Stimulated activated CD8-positive, alpha-beta memory T cell treated with anti-CD3 and anti-CD28 coated beads, Interleukin-12 subunit alpha, Interleukin-12 subunit beta, amount 100 ng/mL, for 4 hours (primary cell): ENCODE results near the gene TRAPPC3L.

Experiments used
- DNase-seq: peaks from one replicate; pipeline ENCODE4 v3.0.0-alpha.2; 2020; ENCODE audit warnings: low read depth

The TRAPPC3L gene

DNA sequence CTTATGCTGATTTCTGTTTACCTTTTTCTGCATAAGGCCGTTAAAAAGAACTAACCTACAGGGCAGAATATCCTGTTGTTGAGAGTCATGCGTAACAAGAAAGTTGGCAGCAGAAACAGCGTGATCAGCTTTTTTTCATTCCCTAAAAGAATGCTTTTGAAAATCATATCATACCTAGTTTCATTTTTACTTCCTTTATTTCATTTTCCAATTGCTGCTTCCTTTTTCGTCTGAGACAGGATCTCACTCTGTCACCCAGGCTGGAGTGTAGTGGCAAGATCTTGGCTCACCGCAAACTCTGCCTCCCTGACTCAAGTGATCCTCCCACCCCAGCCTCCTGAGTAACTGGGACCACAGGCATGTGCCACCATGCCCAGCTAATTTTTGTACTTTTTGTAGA, 80.2 kb downstream of the TRAPPC3L start:
- DNase-seq, result no peak

DNA sequence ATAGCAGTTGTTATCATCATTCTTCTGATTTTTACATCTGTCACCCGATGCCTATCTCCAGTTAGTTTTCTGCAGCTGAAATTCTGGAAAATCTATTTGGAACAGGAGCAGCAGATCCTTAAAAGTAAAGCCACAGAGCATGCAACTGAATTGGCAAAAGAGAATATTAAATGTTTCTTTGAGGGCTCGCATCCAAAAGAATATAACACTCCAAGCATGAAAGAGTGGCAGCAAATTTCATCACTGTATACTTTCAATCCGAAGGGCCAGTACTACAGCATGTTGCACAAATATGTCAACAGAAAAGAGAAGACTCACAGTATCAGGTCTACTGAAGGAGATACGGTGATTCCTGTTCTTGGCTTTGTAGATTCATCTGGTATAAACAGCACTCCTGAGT, 82.2 kb downstream of the TRAPPC3L start:
- no peak for DNase-seq

- DNase-seq, result peak; percentile 44
These were observed 83.3 kb downstream of the TRAPPC3L start for GRCh38 chr6:116461932-116462885.

DNA sequence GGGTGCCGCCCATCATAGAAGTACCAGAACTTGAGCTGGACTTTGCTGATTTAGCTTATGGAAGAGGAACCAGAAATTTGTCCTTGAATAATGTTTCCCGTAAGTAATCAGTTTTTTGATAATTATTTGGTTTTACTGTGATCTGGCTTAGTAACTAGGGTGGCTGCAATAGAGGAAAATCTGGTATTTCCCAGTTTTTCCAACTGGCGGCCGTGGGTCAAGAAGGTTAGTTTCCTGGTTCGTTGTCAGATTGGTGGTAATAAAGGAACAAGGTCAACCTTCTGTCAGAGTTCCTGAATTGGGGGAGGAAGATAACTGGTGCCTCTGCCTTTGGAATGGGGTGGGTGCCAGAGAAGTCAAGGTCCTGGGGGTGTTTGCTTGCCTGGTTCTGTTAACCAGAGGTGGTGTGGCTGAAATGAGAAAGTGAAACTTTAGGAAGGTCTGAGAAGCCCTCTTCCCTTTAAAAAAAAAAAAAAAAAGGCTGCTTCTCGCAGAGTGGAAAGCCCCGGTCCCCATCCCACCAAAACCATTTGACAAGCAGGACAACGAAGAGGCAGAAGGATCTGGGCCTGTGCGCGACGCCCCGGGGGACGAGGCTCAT, 84.1 kb downstream of the TRAPPC3L start, which contains the start of gene CALHM6:
Gene CALHM6 (plus strand): TSS at position 45 of the 601 bp plus-strand sequence. CDS start 555 bp downstream, at position 600.
- DNase-seq, result no peak

GRCh38 chr6:116459927-116460326, 85.6 kb downstream of the TRAPPC3L start:
- no peak for DNase-seq

DNA sequence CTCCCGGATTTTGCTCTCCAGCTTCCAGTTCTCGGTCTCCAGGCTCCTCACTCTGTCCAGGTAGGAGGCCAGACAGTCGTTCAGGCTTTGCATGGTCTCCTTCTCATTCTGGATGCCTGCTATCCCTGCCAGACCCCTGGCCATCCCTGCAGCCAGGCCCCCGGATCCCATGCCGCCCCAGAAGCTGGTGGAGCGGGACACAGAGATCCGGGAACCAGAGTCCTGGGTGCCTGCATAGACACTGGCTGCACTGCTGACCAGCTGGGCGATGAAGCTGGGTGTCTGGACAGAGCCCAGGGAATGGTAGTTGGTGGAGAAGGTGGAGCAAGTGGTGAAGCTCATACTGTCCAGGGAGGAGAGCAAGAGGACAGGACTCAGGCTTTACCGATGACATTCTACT, 87.2 kb downstream of the TRAPPC3L start:
- no peak for DNase-seq

- DNase-seq, result no peak
These were observed 88.6 kb downstream of the TRAPPC3L start for GRCh38 chr6:116456927-116457326.

DNA sequence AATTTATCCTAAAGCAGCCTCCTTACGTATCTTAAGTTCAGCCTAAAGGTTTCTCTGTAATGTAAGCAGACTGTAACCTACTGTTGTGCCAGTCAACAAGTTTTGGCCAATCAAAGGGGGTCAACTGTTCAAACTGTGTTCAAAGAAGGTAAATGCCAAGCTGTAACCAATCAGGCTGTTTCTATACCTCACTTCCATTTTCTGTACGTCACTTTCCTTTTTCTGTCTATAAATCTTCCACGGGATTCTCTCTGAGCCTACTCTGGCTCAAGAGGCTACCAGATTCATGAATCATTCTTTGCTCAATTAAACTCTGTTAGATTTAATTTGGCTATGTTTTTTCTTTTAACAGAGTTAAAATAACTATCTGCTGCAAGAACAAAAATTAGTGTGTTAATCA, 89.4 kb downstream of the TRAPPC3L start:
- DNase-seq, result no peak

GRCh38 chr6:116452531-116452930, 93.0 kb downstream of the TRAPPC3L start:
- DNase-seq, result no peak

DNA sequence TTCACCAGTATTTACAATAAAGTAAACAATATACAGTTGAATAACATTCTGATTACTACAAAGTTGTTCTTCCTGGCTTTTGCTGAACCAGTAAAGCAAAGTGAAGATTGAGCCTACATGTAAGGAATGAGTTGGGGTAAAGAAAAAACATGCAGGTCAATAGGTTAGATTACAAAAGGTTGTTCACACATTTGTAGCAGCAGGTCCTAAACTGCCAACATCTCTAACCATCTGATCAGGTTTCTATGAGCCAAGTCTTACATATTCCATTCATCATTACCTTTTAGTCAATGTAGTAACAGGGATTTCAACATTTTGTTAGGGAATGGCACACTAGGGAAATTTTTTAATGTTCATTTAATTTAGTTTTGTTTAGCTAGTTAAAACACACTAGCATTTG, 93.6 kb downstream of the TRAPPC3L start:
- no peak for DNase-seq

DNA sequence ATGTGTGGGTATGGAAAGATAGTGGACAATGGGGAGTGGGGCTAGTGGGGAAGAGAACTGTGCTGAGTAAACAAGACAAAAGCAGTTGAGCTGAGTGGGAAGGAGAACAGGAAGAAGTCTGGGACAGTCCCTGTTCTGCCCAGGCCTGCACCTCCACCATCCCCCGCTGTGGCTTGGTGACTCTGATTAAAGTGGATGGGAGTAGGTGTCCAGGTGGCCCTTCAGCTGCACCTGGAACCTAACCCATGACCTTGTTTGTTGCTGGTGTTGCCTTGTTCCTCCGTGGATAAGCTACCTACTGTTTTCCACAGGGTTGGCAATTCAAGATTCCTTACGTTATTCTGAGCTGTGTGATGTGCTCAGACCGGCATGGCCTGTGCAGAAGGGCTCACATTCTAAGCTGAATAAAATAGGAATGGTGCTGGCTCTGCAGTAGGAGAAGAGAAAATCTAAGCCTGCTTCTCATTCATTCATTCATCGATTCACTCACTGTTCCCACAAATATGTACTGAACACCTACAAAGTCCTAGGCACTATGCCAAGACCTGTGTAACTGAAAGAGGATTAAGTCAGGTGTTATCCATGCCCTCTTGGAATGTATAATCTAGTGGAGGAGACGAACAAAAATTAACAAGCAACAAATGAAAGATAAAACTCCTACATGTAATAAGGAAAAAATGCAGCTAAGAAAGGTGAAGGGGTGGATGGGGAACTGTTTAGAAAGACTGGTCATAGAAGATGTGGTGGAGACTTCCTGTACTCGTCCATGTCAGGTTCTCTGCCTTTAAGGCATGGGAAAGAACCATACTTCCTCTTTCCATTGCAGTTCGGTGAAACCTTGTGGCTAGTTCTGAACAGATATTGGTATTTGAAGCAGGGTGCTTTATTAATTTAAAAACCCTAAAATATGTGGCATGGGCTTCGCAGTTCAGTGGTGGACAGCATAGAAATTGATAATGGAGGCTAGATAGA, 94.4 kb downstream of the TRAPPC3L start:
- DNase-seq, result no peak

DNA sequence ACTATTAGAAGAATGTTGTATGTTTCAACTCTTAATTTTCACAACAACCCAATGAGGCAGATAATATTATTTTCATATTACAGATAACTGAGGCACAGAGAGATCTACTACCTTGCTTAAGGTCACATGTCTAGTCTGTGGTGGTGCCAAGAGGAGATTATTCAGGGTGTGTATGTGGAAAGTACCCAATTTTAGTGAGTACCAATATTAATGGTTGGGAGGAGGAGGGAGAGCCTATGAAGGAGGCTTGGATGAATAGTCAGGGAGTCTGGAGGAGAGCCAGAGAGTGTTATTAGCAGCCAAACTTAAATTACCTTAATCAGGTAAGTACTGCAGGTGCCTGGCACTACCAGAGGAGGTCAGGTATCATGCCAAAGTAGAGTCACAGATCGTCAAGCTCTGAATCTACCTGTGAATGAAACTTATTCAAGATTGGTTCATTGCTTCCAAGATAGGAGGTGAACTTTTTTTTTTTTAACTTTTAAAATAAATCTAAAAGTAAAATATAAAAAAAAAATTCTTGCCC, 95.2 kb downstream of the TRAPPC3L start:
- no peak for DNase-seq

GRCh38 chr6:116449565-116449964, 95.9 kb downstream of the TRAPPC3L start:
- no peak for DNase-seq

GRCh38 chr6:116447496-116448011, 97.9 kb downstream of the TRAPPC3L start:
- no peak for DNase-seq

DNA sequence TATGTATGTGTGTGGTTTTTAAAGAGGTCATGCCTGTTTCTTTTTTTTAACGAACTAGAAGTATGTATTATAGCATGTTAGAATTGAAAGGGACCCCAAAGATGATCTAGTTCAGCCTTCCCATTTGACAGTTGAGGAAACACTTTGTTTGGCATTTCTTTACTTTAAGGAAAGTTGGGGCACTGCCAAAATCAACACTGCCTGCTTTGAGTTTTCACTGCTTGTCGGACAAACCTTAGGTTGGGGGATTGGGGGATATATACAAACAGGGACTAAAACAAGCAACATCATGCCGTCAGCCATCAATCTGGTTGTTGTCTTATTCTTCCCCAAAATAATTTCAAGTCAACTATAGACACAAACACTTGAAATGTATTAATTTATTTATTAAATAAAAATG, 98.4 kb downstream of the TRAPPC3L start:
- DNase-seq, result no peak

GRCh38 chr6:116446399-116446798, 99.1 kb downstream of the TRAPPC3L start:
- DNase-seq, result no peak

GRCh38 chr6:116445102-116445501, 100.4 kb downstream of the TRAPPC3L start:
- no peak for DNase-seq
